Lung (tissue), 12 donors: ENCODE measurements around the gene SNX20. TPM values are rescaled to one million over a fixed set of nuclear protein-coding genes. Genes with fewer than 3 reads are reported as not detected.

ENCODE experiments used
- ATAC-seq: fragments of 200-7000 bp; cut with Tn5 transposase; one replicate; pipeline ENCODE4 v1.9.1; 2020; ENCODE audit warnings: moderate number of reproducible peaks; ENCODE audit not compliant: insufficient read depth, low FRiP score
- DNase-seq, 3 donors: peaks; one replicate each; pipeline ENCODE4 v3.0.0-alpha.2; 2013 to 2017
- H3K27ac ChIP-seq, 2 donors: one replicate each; pipeline ENCODE4 v1.5.1; 2013; ENCODE audit warnings: mild to moderate bottlenecking in 2 of 2, moderate library complexity in 2 of 2, control low read depth in 1 of 2, inconsistent platforms in 1 of 2, low read depth in 1 of 2, low read length in 1 of 2
- H3K27me3 ChIP-seq, 3 donors: one replicate each; pipeline ENCODE4 v1.5.1; 2013; ENCODE audit warnings: low read length in 2 of 3; ENCODE audit not compliant: control insufficient read depth in 3 of 3, insufficient read depth in 3 of 3
- H3K36me3 ChIP-seq, 4 donors: one replicate each; pipeline ENCODE4 v1.5.1; 2013; ENCODE audit warnings: low read length in 4 of 4, mild to moderate bottlenecking in 1 of 4, moderate library complexity in 1 of 4; ENCODE audit not compliant: control insufficient read depth in 4 of 4, insufficient read depth in 4 of 4
- H3K4me1 ChIP-seq, 5 donors: one replicate each; pipeline ENCODE4 v1.5.1; 2013; ENCODE audit warnings: low read length in 5 of 5, mild to moderate bottlenecking in 2 of 5, moderate library complexity in 1 of 5; ENCODE audit not compliant: control insufficient read depth in 5 of 5, insufficient read depth in 5 of 5
- H3K4me3 ChIP-seq: one replicate; pipeline ENCODE4 v1.5.1; 2013; ENCODE audit warnings: mild to moderate bottlenecking, control low read depth, moderate library complexity
- H3K9ac ChIP-seq, 2 donors: one replicate each; pipeline ENCODE4 v1.5.1; 2013; ENCODE audit warnings: low read length in 2 of 2, control low read depth in 1 of 2; ENCODE audit not compliant: insufficient read depth in 1 of 2
- H3K9me3 ChIP-seq, 4 donors: one replicate each; pipeline ENCODE4 v1.5.1; 2013; ENCODE audit warnings: low read length in 3 of 4, mild to moderate bottlenecking in 1 of 4, moderate library complexity in 1 of 4; ENCODE audit not compliant: control insufficient read depth in 4 of 4, insufficient read depth in 3 of 4
- CTCF ChIP-seq: IDR thresholded peaks from 2 replicates; pipeline ENCODE4 v1.5.1; 2012; ENCODE audit warnings: mild to moderate bottlenecking; ENCODE audit errors: control extremely low read depth, extremely low read depth
- WGBS, 2 donors: extraction: QIAGEN DNeasy Blood & Tissue Kit; methylation state at CpG; one replicate each; pipeline ENCODE4 v1.1.7; 2013; 5-methylcytosine and 5-hydroxymethylcytosine counted together
- polyA plus RNA-seq, 2 donors: library from polyadenylated mRNA; stranded (reverse); fragments of 200-250 nt; gene quantifications; one replicate each; pipeline ENCODE4 v1.2.1, GENCODE V29; 2013
- total RNA-seq, 2 donors: library from RNA; depleted of rRNA in 1 of 2; stranded (reverse); fragments of >200 nt in 1 of 2; gene quantifications; one replicate each; pipeline ENCODE4 v1.2.1, GENCODE V29; 2014 to 2021
- donor health status: control.
- donor health status: control.
- donor health status: Bipolar disorder and iron deficiency.
- donor health status: healthy.
- donor health status: DM: yes; HTN: yes; CAD: no.

Gene SNX20
- total and polyA plus RNA-seq, 4 donors = 3.1 to 14.9 (median 9.5) TPM

GRCh38 chr16:50622643-50623369, 58.3 kb downstream of the SNX20 start:
- no peak overlapping the region for H3K4me3 ChIP-seq
- no peak overlapping the region for H3K9ac ChIP-seq
- no peaks in the 10 kb centered on the region for H3K27me3 ChIP-seq
- ATAC-seq (no peak), DNase-seq (no peak)
- 95 to 97% methylated on average over 16 of the region's 16 CpGs for WGBS, 2 donors
- H3K27ac ChIP-seq = no peak overlapping the region
- no peaks in the 10 kb centered on the region for H3K9me3 ChIP-seq
- peaks cover 0 to 20% (median 3%) of the 10 kb centered on the region in 5 donors for H3K4me1 ChIP-seq
- peaks cover 0 to 39% (median 15%) of the 10 kb centered on the region in 4 donors for H3K36me3 ChIP-seq
- TF ChIP-seq CTCF = no peak

GRCh38 chr16:50622029-50622428, 59.1 kb downstream of the SNX20 start:
- H3K4me3 ChIP-seq = no peak overlapping the region
- no peak for TF ChIP-seq CTCF
- H3K27ac ChIP-seq = no peak overlapping the region

More at GRCh38 chr16:50622029-50622428, 59.1 kb downstream of the SNX20 start:
- Histone ChIP-seq H3K9ac (no peak overlapping the region), H3K27me3 (no peaks in the 10 kb centered on the region), H3K36me3 (peaks cover 0 to 42% (median 17%) of the 10 kb centered on the region in 4 donors), H3K4me1 (peaks cover 0 to 24% (median 7%) of the 10 kb centered on the region in 5 donors), H3K9me3 (no peaks in the 10 kb centered on the region)
- DNase-seq = no peak
- ATAC-seq = no peak
- WGBS, 2 donors = 89 to 95% methylated on average over 7 of the region's 7 CpGs

Other genes with a start within 250 kb of the SNX20 start
- gene NKD1, start 132.9 kb downstream of the SNX20 start, total RNA-seq = 10 to 100 TPM; 12.6 to 14.1 TPM
- gene NKD1, start 132.9 kb downstream of the SNX20 start, polyA plus RNA-seq = 1 to 10 TPM; 2.3 to 3.3 TPM
- gene NOD2, start 12.3 kb upstream of the SNX20 start, total RNA-seq = 10 to 100 TPM in 1 of 2 donors, 1 to 10 TPM in 1; 4.3 to 14.1 TPM
- gene NOD2, start 12.3 kb upstream of the SNX20 start, polyA plus RNA-seq = 1 to 10 TPM; 2.1 to 7.5 TPM
- gene CYLD, start 60.8 kb upstream of the SNX20 start, total RNA-seq = 10 to 100 TPM; 33.4 to 90.5 TPM
- gene CYLD, start 60.8 kb upstream of the SNX20 start, polyA plus RNA-seq = 10 to 100 TPM; 15.3 to 18.6 TPM